Bronchial epithelial cell (primary cell): Measurements from ENCODE around the gene NACC1. TPM values are rescaled to one million over a fixed set of nuclear protein-coding genes. Genes with fewer than 3 reads are reported as not detected.

Experiments
- DNase-seq: peaks from one replicate; pipeline ENCODE4 v3.0.0-alpha.2; 2010; ENCODE audit warnings: low read depth
- FAIRE-seq: peaks from 2 replicates; lab custom pipeline; 2011; peaks lifted over from hg19 to GRCh38; lab: Jason Lieb, UNC
- H3K27me3 ChIP-seq: 2 replicates; pipeline ENCODE4 v1.5.1; 2011; ENCODE audit warnings: low read length; ENCODE audit not compliant: control insufficient read depth, insufficient read depth
- H3K36me3 ChIP-seq: 2 replicates; pipeline ENCODE4 v1.5.1; 2011; ENCODE audit warnings: low read length; ENCODE audit not compliant: control insufficient read depth, insufficient read depth
- H3K4me3 ChIP-seq: 2 replicates; pipeline ENCODE4 v1.5.1; 2011; ENCODE audit warnings: mild to moderate bottlenecking, low read depth, low read length, control low read depth
- CTCF ChIP-seq: IDR thresholded peaks from 2 replicates; pipeline ENCODE4 v1.5.1; 2011; ENCODE audit warnings: mild to moderate bottlenecking, moderate library complexity, low read length, control low read depth, inconsistent platforms; ENCODE audit not compliant: insufficient read depth, severe bottlenecking
- total RNA-seq: library from RNA; depleted of rRNA; stranded (reverse); fragments of >200 nt; gene quantifications from 2 replicates; pipeline ENCODE4 v1.2.1, GENCODE V29; 2014

NACC1 gene
- total RNA-seq, 1 donor from 2014 or later = 20.3 TPM

- H3K27me3 ChIP-seq = no peaks in the 10 kb centered on the region
- FAIRE-seq (no peak), DNase-seq (no peak)
- TF ChIP-seq CTCF = no peak
- peaks cover 8% of the 10 kb centered on the region for H3K36me3 ChIP-seq
- H3K4me3 ChIP-seq = peak overlapping the region; percentile 66
Observed at GRCh38 chr19:13150931-13151604, 33.0 kb downstream of the NACC1 start.

- peak overlapping the region; percentile 88 for H3K4me3 ChIP-seq
- H3K36me3 ChIP-seq = peaks cover 8% of the 10 kb centered on the region
- peak; percentile 38 for TF ChIP-seq CTCF
- H3K27me3 ChIP-seq = no peaks in the 10 kb centered on the region
- DNase-seq (peak; percentile 84), FAIRE-seq (no peak)
Observed at GRCh38 chr19:13151605-13152355, 33.7 kb downstream of the NACC1 start.

GRCh38 chr19:13152356-13152973 lies 34.4 kb downstream of the NACC1 start:
- no peak for FAIRE-seq
- Histone ChIP-seq H3K27me3 (no peaks in the 10 kb centered on the region), H3K4me3 (peak overlapping the region; percentile 88), H3K36me3 (peaks cover 8% of the 10 kb centered on the region)
- no peak for TF ChIP-seq CTCF
- no peak for DNase-seq

- peak; percentile 80 for DNase-seq
- peaks cover 8% of the 10 kb centered on the region for H3K36me3 ChIP-seq
- no peaks in the 10 kb centered on the region for H3K27me3 ChIP-seq
- FAIRE-seq = no peak
- peak; percentile 13 for TF ChIP-seq CTCF
- H3K4me3 ChIP-seq = peak overlapping the region; percentile 88
Observed at GRCh38 chr19:13152974-13153568, 35.0 kb downstream of the NACC1 start.

GRCh38 chr19:13153569-13154240 lies 35.6 kb downstream of the NACC1 start:
- Histone ChIP-seq H3K4me3 (peak overlapping the region; percentile 88), H3K27me3 (no peaks in the 10 kb centered on the region), H3K36me3 (peaks cover 8% of the 10 kb centered on the region)
- DNase-seq (no peak), FAIRE-seq (no peak)
- TF ChIP-seq CTCF = no peak
